ENCODE measurements around the gene SLC7A11.

- TF ChIP-seq CTCF (conservative IDR thresholded peaks at IDR 0.05 in 1 of 2, IDR thresholded peaks at IDR 0.05 in 1 of 2; ENCODE audit: low read depth in 1 of 2, low read length in 2 of 2) (no peak), EZH2 (IDR thresholded peaks at IDR 0.05; ENCODE audit: low read length, missing control alignments) (no peak)
Measured at GRCh38 chr4:138189206-138189605, 52.9 kb downstream of the SLC7A11 start.
